Panc1 (cell line): ENCODE results near the gene PRM3. TPM values are rescaled to one million over a fixed set of nuclear protein-coding genes. Genes with fewer than 3 reads are reported as not detected.

Experiments
- ATAC-seq: fragments of 200-7000 bp; cut with Tn5 transposase; 2 replicates; pipeline ENCODE4 v1.9.1; 2020; ENCODE audit warnings: mild to moderate bottlenecking, moderate library complexity
- BruUV-seq: library from RNA; stranded (reverse); fragments of 400-500 nt; replicated peaks from 2 replicates; lab custom pipeline; 2021; lab: Mats Ljungman, UMichigan
- CTCF ChIA-PET: fragments of 300-600 bp; sonication (Branson Sonifier 250); formaldehyde crosslinking; loops from one replicate; lab custom pipeline; 2022; ENCODE audit warnings: antibody characterized with exemption; lab: Charles Lee
- POLR2A ChIA-PET: fragments of 300-600 bp; sonication (Branson Sonifier 250); formaldehyde crosslinking; loops from one replicate; lab custom pipeline; 2022; ENCODE audit warnings: antibody characterized with exemption; lab: Charles Lee
- DNase-seq: peaks from one replicate; pipeline ENCODE4 v3.0.0-alpha.2; 2010; ENCODE audit warnings: low read depth, low spot score
- H3K27ac ChIP-seq: 2 replicates; pipeline ENCODE4 v1.5.1; 2011; ENCODE audit warnings: mild to moderate bottlenecking, low read length, inconsistent platforms
- H3K27me3 ChIP-seq: fragments of 200-500 bp; sonication (Bioruptor generic); 2 replicates; pipeline ENCODE4 v1.6.0; 2014; ENCODE audit warnings: low read length, inconsistent platforms; ENCODE audit not compliant: control insufficient read depth, insufficient read depth
- H3K36me3 ChIP-seq: fragments of 200-500 bp; sonication (Bioruptor generic); 2 replicates; pipeline ENCODE4 v1.5.1; 2014; ENCODE audit warnings: inconsistent platforms, mild to moderate bottlenecking, low read length, moderate library complexity; ENCODE audit not compliant: control insufficient read depth, insufficient read depth
- H3K4me1 ChIP-seq: 2 replicates; pipeline ENCODE4 v1.5.1; 2011; ENCODE audit warnings: inconsistent platforms, mild to moderate bottlenecking, low read length, moderate library complexity; ENCODE audit not compliant: control insufficient read depth, insufficient read depth
- H3K4me3 ChIP-seq, 2 experiments: 2 replicates each; pipeline ENCODE4 v1.5.1; 2011 to 2012; ENCODE audit warnings: low read depth in 2 of 2, low read length in 2 of 2, mild to moderate bottlenecking in 2 of 2, inconsistent platforms in 1 of 2, moderate library complexity in 1 of 2
- H3K9me3 ChIP-seq: fragments of 200-500 bp; sonication (Bioruptor generic); 2 replicates; pipeline ENCODE4 v1.5.1; 2014; ENCODE audit warnings: low read depth, mild to moderate bottlenecking, inconsistent platforms, low read length, moderate library complexity; ENCODE audit not compliant: control insufficient read depth, insufficient read depth
- CTCF ChIP-seq: fragments of 450-650 bp; IDR thresholded peaks from 2 replicates; pipeline ENCODE4 v1.5.1; 2017; ENCODE audit warnings: mild to moderate bottlenecking
- POLR2AphosphoS5 ChIP-seq: IDR thresholded peaks from 2 replicates; pipeline ENCODE4 v1.6.1; 2012; ENCODE audit warnings: mild to moderate bottlenecking, low read depth, low read length, moderate library complexity
- REST ChIP-seq, 2 experiments: IDR thresholded peaks; 2 replicates each; pipeline ENCODE4 v1.6.1; 2011 to 2012; ENCODE audit warnings: low read depth in 2 of 2, control low read depth in 1 of 2, low read length in 1 of 2, mild to moderate bottlenecking in 1 of 2, moderate library complexity in 1 of 2; ENCODE audit not compliant: insufficient read depth in 1 of 2
- SIN3A ChIP-seq: IDR thresholded peaks from 2 replicates; pipeline ENCODE4 v1.6.1; 2012; ENCODE audit warnings: low read depth, mild to moderate bottlenecking, low read length, moderate library complexity, borderline replicate concordance; ENCODE audit not compliant: insufficient read depth
- TCF7L2 ChIP-seq: IDR thresholded peaks from 2 replicates; pipeline ENCODE4 v1.6.1; 2011; ENCODE audit warnings: mild to moderate bottlenecking, low read depth, low read length, inconsistent platforms
- in situ Hi-C: cut with HindIII; loops from 2 replicates; pipeline ENCODE4 v1.10.0; 2016; ENCODE audit warnings: low sequenced_read_pairs, low pct_unique_long_range_greater_than_20kb
- intact Hi-C: fragments of 100-400 bp; cut with micrococcal nuclease; formaldehyde crosslinking; loops from one replicate; pipeline ENCODE4 v1.10.0; 2022; ENCODE audit not compliant: unreplicated experiment
- total RNA-seq: library from RNA; stranded (reverse); gene quantifications from one replicate; pipeline ENCODE4 v1.2.1, GENCODE V29; 2021; ENCODE audit not compliant: unreplicated experiment

The PRM3 gene
- total RNA-seq, 1 experiment from 2014 or later = not detected

- DNase-seq (no peak), ATAC-seq (no peak)
- Histone ChIP-seq H3K9me3 (no peaks in the 10 kb centered on the region), H3K27me3 (no peaks in the 10 kb centered on the region), H3K27ac (no peak overlapping the region), H3K4me3 (no peak overlapping the region), H3K4me1 (no peaks in the 10 kb centered on the region), H3K36me3 (no peaks in the 10 kb centered on the region)
- CTCF ChIA-PET = no interaction called here
- POLR2A ChIA-PET = no interaction called here
- intact Hi-C loops = no loop called here
- in situ Hi-C loops = no loop called here
- no TSS peak for BruUV-seq
- no peak for TF ChIP-seq CTCF
- no peak for TF ChIP-seq REST (IDR thresholded peaks at IDR 0.05; ENCODE audit: insufficient read depth in 1 of 2, low read depth in 2 of 2, low read length in 1 of 2)
- TF ChIP-seq POLR2AphosphoS5 = no peak
- TF ChIP-seq TCF7L2 = no peak
- TF ChIP-seq SIN3A = no peak
Measured at GRCh38 chr16:11242658-11243057, 30.8 kb downstream of the PRM3 start.

- in situ Hi-C loops = no loop called here
- no TSS peak for BruUV-seq
- no peak overlapping the region for H3K27ac ChIP-seq
Measured at GRCh38 chr16:11241480-11242204, 31.8 kb downstream of the PRM3 start.

More at GRCh38 chr16:11241480-11242204, 31.8 kb downstream of the PRM3 start:
- ChIA-PET POLR2A (no interaction called here), CTCF (no interaction called here)
- intact Hi-C loops = no loop called here
- TF ChIP-seq CTCF (no peak), REST (IDR thresholded peaks at IDR 0.05; ENCODE audit: insufficient read depth in 1 of 2, low read depth in 2 of 2, low read length in 1 of 2) (no peak), TCF7L2 (no peak), SIN3A (no peak), POLR2AphosphoS5 (no peak)
- ATAC-seq = no peak
- H3K4me3 ChIP-seq = no peak overlapping the region
- no peak for DNase-seq
- H3K9me3 ChIP-seq = no peaks in the 10 kb centered on the region
- H3K27me3 ChIP-seq = no peaks in the 10 kb centered on the region
- no peaks in the 10 kb centered on the region for H3K36me3 ChIP-seq
- no peaks in the 10 kb centered on the region for H3K4me1 ChIP-seq
